ENCODE measurements around the gene ARPC2.
A peak's percentile ranks its signal among the peaks of the same experiment; 100 is the strongest.
"Not testable (repeated sequence)": the region's sequence is repeated elsewhere in the genome, so short reads cannot be mapped to it uniquely, and the experiment has no call there.

ARPC2 gene

DNA sequence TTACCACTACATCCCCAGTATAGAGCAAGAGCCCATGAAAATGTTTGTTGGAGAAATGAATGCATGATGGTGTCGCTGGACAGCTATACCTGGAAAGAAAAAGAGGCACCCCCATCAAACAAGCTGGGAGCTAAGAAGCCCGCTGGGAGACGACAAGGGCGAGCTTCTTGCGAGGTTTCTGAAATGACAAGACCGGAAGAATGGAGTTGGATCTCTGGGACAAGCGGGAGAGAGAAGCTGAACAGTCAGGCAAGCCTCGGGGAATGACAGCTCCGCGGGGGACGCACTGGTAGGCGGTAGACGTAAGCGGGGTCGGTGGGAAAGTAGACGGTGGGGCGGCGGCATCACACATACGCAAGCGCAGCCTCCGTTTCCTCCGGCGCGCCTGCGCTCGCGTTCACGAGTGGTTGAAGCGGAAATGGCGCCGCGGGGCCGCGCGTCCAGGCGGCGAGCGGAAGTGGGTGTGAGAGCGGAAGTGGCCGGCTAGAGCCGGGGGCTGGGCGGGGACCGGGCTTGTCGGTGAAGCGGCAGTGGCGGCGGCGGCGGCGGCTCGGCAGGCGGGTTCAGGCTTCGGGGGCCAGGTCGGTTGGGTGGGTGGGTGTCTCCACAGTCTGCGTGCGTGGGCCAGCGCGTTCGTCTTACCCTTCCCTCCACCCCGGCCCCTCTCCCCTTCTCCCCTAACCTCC is at the start of gene ARPC2:
ARPC2 (plus strand) TSS at position 516 of the 686 bp plus-strand sequence. CDS start 282 bp downstream, outside the sequence.
- DNase-seq (ENCODE audit: low read depth): peak; percentile 94

DNA sequence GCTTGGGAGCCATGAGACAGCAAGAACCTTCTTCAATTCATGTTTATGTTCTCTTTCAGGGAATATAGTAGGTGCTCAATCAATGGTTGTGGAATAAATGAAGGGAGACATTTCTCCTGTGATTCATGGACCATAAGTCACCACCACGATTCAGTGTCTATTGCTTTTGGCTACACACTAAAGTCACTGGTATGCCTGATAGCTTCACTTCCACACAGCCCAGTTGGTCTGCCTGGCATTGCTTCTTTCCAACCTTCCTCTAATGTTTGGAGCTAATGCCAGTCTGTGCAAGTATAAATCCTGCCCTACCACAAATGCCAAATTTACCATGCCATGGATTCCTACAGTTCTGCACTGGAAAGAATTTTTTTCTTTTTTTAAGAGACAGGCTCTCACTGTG is 49.0 kb upstream of the ARPC2 start:
- DNase-seq (ENCODE audit: low read depth): no peak

DNA sequence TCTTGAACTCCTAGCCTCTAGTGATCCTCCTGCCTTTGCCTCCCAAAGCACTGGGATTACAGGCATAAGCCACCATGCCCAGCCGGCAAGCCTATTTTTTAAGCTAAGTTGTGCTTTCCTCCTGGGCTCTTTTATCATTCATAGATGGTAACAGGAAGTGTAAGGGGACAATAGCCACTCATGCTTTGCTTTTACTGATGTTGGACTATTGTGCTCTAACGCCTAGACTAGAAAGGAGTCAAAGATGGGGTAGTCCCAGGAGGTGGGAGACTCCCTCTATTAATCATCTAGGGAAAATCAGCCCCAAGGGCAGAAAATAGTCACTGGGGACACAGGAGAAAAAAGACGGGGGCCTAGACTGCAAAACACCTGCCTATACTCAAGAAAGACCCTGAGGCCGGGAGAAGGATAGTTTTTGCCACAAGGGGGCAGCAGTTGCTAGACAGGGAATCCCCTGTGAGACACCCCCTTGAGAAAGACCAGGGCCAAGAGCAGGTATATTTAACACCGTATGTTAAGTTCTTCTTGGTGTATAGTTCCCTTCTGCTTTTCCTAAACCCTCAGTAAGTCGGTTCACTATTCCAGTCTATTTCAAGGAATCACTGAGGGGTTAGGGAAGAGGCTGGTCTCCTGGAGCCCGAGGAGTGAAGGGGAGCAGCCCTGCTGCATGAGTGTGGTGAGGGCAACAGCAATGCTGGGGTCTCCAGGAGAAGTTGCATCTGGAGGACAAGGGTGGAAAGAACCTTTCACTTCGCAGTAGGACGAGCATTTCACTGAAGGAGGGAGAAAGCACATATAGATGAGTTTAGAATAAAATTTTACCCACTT is 48.1 kb upstream of the ARPC2 start:
- peak; percentile 33 for DNase-seq (ENCODE audit: low read depth)

DNA sequence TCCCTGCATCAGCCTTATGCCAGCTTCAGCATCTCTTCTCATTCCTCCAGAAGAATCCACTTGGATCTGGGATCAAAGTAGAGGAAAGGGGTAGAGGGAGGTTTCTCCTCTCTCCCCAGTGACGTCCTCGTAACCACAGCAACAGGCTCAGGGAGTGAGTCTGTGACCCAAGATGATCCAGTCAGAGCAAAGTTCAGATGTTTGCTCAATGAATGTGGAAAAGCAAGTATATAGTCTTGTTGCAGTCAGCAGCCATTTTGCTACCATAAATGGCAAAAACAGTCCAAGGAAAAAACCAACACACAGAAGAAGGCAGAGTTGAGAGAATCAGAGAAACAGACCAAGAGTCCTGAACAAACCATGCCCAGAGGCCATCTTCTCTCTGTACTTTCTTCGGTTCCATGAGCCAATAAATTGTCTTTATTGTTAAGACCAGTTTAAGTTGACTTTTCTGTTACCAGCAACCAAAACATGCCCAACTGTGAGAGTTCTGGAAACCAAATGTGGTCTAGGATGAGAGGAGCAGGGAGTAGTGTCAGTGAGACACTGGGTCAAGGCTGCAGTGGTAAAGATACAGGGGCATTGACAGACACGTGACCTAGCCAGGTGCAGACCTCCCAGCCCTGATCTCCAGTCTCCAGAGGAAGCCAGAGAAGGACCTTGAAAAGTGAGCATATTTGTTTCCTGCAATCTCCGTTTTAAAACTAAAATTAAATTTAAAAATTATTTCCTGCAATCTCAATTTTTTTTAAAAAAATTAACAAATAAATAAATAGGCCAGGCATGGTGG is 47.0 kb upstream of the ARPC2 start:
- DNase-seq (ENCODE audit: low read depth): no peak

DNA sequence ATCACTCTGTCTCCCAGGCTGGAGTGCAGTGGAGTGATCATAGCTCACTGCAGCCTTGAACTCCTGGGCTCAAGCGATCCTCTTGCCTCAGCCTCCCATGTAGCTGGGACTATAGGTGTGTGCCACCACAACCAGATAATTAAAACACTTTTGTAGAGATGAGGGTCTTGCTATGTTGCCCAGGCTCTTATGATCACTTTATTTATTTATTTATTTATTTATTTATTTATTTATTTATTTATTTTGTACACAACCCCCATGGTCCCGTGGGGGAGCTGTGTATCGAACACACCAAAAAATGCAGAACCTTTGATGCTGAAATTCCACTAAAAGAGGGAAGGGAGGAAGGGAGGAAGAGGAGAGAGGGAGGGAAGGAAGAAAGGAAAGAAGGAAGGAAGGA is 45.2 kb upstream of the ARPC2 start:
- not testable (repeated sequence) for DNase-seq (ENCODE audit: low read depth)

DNA sequence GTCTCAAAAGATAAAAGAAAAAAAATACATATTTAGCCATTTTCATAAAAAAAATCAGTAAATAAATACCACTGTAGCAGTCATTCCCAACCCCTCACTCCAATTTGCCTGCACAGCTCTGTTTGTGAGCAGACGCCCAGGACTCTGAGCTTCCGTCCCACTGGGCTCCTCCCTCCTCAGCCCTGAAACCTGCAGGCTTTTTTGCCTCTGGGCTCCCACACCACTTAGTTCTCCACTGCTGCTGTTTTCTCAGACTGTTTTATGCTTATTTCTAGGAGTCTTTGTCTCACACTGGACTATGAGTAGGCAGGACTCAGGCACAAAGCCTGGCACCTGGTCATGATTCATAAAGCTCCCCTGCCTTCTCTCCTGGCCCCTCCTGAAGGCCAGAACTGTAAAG is 44.1 kb upstream of the ARPC2 start:
- DNase-seq (ENCODE audit: low read depth): no peak

DNA sequence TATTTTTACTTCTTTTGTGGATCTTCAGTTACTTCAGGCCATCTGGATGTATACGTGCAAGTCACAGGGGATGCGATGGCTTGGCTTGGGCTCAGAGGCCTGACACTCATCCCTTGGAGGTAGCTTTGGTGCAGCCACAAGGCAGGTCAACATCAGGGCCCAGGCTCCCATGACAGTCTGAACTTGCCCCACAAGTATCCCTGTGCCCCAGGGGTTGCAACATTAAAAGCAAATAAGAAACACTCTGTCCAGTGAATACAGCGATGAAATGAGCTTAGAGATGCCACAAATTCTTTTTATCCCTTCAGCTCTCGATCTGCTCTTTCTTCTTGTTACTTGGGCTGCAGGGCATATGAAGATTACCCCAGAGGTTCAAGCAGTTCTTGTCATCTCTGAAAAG is 37.2 kb upstream of the ARPC2 start:
- no peak for DNase-seq (ENCODE audit: low read depth)

DNA sequence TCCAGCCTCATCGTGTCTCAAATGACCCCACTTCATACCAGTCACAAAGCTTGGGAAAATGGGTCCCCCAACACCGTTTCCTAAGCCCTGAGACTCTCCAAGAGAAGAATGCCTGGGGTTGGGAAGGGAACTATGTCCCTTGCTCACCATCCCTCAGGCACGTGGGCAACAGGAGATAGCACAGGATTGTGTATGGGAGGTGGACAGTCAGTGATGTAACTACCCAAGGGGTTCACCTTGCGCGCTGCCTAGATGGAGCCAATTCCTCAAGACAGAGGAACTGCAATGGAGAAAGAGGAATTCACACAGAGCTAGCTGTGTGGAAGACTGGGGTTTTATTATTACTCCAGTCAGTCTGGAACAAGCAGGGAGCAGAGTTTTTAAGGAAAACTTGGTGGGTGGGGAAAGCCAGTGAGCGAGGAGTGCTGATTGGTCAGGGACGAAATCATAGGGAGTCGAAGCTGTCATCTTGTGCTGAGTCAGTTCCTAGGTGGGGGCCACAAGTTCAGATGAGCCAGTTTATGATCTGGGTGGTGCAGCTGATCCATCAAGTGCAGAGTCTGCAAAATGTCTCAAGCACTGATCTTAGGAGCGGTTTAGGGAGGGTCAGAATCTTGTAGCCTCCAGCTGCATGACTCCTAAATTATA is 36.4 kb upstream of the ARPC2 start:
- no peak for DNase-seq (ENCODE audit: low read depth)

DNA sequence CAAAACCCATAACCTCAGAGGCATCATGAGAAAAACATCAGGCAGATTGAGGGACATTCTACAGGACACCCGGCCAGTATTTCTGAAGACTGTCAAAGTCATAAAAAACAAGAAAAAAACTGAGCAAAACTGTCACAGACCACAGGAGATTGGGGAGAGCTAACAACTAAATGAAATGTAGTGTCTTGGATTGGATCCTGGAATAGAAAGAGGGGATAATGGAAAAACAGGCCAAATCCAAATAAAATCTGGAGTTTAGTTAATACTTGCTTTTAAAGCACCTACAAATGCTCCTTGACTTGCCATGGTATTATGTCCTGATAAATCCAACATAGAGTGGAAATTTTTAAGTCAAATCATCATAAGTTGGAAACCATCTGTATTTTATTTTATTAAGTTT is 32.7 kb upstream of the ARPC2 start:
- no peak for DNase-seq (ENCODE audit: low read depth)

DNA sequence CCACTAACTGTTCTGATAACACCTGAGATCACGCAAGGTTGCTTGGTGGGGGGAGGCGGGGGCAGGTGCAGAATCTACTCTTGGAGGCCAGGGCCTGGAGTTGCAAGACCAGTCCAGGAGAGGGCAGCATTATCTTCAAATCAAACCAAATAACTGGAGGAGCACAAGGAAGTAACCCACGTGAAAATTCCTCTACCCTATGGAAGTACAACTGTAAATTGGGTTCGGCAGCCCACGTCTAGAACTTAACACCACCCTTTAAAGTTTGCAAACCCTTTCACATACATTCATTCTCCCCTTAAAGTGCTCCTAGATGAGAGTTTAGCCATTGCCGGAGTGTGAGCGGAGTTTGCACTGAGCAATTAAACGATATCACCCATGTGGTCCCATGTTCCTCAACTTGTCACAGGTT is 30.6 kb upstream of the ARPC2 start:
- DNase-seq (ENCODE audit: low read depth): peak; percentile 42

DNA sequence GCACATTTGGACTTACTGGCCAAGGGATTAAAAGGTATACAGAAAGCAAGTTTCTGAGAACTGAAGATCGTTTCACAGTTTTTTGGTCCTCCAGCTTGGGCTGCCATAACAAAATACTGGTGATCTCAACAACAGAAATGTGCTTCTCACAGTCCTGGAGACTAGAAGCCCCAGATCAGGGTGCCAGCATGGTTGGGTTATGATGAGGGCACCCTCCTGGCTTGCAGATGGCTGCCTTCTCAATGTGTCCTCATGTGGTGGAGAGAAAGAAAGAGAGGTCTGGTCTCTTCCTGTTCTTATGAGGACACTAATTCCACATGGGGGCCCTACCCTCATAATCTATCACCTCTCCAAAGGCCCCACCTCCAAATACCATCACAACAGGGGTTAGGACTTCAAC is 30.1 kb upstream of the ARPC2 start:
- no peak for DNase-seq (ENCODE audit: low read depth)

DNA sequence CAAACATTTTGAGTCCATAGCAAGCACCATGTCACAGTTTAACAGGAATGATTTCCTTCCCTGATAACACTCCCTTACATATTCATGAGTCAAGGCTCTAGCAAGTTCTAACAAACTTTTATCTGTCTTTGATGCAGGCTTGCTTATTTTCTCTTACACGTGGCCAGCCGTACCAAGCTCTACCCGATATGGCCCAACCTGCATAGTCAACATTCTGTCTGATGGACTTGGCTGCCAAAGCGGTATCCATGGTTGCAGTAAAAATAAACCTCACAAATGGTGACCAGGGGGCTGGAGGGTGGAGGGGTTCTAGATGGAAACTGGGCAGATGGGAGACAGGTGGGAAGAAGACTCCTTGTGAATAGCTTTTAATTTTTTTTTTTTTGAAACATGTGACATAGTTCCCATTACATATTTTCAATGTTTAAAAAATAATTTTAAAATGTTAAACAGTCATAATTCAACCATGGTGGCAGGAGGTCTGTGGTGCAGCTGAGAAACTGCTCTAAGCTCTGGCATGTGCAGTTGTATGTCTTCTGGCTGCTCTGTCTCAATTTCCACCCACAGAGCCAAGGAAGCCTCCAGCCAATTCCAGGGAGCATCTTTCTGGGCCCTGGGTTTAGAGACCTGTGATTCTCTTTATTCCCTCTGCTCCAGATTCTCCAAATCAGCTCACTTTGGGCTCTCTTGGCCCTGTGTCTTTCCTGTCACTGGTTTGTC is 29.5 kb upstream of the ARPC2 start:
- no peak for DNase-seq (ENCODE audit: low read depth)

DNA sequence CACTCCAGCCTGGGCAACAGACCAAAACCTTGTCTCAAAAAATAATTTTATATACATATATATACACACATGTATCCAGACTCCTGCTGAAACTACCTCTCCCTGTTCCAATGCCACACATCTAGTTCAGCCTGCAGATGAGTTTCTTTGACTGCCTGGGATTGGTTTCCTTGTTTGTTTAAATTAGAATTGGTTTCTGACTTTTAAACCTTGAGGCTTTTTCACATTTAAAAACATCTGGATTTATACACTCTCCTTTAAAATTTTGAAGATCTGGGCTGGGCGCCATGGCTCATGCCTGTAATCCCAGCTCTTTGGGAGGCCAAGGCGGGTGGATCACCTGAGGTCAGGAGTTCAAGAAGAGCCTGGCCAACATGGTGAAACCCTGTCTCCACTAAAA is 28.5 kb upstream of the ARPC2 start:
- DNase-seq (ENCODE audit: low read depth): no peak

DNA sequence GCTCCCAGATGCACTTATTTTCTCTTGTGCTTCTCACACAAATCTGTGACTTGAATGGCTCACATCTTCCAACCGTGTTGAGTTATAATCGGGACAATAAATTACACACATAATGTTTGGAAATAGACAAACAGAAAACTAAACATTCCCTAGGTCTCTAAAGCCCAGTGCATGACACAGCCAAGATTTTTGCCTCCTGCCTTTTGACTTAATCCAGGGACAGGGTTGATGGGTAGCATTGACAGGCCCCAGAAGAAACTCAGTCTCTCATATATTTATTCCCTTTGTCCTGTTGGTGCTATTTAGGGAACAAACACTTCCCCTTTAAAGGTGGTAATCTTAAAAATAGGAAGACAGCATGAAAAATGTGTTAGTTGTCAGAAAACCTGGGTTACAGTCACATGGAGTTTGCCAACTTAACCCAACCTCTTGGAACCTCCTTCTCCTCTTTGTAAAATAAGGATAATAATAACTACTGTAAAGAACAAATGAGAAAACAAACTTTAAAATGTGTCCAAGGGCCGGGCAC is 24.0 kb upstream of the ARPC2 start:
- no peak for DNase-seq (ENCODE audit: low read depth)

DNA sequence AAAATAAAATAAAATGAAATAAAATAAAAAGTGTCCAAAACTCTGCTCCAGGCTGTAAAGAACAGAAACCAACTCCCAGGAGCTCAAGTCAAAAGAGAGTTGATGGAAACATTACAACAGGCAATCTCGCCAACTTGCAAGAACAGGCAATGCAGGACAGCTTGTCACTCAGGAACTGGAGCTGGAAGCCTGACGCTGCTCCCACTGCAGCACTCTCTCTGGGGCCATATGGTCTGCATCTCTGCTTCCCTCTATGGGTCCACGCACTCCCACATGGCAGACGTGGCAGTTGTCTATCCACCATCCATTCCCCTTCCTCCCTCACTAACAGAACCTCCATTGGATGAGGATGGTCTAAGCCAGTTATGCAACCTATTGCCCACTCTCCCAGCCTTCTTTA is 23.3 kb upstream of the ARPC2 start:
- no peak for DNase-seq (ENCODE audit: low read depth)

DNA sequence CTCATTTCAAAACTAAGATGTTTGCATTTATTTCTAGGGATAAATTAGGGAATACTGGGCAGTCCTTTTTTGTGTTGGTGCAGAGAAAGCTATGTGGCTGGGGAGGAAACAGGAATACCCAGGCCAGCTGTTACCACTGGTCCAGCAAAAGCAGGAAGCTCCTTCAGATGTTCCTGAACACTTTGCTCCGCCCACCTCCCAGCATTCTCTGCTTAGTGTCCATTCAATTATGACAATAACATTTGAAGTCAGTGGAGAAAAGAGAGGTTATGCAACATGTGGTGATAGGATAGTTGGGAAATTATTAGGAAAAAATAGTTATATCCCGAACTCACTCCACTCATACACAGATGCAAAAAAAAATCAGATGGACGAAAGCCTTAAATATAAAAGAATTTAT is 22.1 kb upstream of the ARPC2 start:
- no peak for DNase-seq (ENCODE audit: low read depth)

DNA sequence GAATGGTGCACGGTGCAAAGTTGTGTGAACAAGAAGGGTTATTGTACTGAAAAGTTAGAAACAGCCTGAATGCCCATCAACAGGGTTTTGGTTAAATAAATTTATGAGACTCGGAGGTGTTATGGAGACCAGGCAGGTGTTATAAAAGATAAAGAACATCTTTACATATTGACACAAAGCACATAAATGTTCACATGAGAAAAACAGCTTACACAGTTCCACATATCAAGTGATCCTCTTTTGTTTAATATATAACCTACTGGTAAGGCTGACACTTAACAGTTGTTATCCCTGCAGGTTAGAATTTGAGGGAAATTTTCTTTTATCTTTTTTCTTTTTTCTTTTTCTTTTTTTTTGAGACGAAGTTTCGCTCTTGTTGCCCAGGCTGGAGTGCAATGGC is 20.0 kb upstream of the ARPC2 start:
- no peak for DNase-seq (ENCODE audit: low read depth)

DNA sequence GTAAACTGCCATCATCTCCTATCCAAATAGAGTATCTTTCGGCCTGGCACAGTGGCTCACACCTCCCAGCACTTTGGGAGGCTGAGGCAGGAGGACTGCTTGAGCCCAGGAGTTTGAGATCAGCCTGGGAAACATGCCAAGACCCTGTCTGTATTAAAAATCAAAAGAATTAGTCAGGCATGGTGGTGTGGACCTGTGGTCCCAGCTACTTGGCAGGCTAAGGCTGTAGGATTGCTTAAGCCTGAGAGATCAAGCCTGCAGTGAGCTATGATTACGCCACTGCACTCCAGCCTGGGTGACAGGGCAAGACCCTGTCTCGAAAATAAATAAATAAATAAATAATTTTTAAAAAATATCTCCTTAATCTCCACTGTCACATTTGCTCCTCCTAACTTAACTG is 14.7 kb upstream of the ARPC2 start:
- no peak for DNase-seq (ENCODE audit: low read depth)

DNA sequence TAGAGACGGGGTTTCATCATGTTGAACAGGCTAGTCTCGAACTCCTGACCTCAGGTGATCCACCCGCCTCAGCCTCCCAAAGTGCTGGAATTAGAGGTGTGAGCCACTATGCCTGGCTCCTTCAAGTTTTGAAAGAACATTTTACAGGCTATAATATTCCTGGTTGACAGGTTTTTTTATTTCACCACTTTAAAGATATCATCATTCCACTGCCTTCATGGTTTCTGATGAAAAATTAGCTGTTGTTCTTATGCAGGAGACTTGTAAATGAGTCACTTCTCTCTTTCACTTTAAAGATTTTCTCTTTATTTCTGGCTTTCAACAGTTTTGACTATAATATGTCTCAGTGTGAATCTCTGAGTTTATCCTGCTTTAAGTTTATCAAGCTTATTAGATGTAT is 7.9 kb upstream of the ARPC2 start:
- DNase-seq (ENCODE audit: low read depth): no peak

DNA sequence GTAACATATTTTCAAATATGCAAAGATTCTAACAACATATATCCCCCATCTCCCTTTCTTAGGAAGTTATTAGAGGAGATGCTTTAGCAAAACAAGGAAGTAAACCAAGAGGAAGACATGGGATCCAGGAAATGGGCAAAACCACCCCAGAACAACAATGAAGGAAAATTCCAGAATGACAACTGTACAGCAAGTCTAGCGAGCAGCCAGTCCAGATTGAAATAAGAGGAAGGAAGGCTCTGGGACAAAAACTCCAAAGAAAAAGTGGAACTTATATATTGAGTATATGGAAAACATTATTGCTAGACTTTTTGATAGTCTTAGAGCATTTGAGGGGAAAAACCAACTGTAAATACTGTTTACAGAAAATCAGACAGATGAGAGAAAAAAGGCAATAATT is 2.9 kb upstream of the ARPC2 start:
- no peak for DNase-seq (ENCODE audit: low read depth)

DNA sequence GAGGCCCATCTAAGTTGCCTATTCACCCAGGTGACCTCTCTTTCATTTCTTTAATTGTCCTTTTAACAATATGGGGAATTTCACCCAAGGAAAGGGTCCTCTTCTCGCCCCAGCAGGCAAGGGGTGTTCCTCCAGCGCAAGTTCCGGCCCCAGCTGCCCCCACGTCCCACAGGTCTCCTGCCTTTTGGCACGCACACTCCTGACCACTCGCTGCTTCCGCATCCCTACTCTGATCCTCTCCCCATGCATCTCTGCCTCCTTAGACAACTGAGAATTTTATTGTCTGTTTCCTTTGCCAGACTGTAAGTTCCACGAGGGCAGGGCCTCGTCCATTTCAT is 684 bp upstream of the ARPC2 start:
- no peak for DNase-seq (ENCODE audit: low read depth)

Measured in activated T-helper 1 cell treated with Interleukin-2 at 50 U/mL for 16 hours (primary cell).